ENCODE results near the gene FYTTD1.

DNA sequence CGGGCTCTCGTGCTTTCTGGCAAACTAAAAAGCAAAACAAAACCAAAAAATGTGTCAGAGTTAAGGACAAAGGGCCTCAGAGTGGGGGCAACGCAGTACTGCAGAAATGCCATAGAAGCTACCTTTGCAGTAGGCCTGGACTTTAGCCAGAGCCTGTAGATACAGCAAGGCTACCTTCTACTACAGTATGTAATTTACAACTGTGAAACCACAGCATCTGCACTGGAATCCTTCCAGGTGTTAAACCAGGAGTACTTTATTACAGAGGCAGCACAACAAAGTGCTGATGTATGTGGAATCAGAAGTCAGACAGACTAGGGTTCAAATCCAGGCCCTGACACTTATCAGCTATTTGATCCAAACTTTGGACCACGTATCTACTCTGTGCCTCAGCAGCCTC, 47.8 kb upstream of the FYTTD1 start:
- TF ChIP-seq, protein P1, sequence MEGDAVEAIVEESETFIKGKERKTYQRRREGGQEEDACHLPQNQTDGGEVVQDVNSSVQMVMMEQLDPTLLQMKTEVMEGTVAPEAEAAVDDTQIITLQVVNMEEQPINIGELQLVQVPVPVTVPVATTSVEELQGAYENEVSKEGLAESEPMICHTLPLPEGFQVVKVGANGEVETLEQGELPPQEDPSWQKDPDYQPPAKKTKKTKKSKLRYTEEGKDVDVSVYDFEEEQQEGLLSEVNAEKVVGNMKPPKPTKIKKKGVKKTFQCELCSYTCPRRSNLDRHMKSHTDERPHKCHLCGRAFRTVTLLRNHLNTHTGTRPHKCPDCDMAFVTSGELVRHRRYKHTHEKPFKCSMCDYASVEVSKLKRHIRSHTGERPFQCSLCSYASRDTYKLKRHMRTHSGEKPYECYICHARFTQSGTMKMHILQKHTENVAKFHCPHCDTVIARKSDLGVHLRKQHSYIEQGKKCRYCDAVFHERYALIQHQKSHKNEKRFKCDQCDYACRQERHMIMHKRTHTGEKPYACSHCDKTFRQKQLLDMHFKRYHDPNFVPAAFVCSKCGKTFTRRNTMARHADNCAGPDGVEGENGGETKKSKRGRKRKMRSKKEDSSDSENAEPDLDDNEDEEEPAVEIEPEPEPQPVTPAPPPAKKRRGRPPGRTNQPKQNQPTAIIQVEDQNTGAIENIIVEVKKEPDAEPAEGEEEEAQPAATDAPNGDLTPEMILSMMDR (conservative IDR thresholded peaks at IDR 0.05; ENCODE audit: low read length) = no peak
- TF ChIP-seq EZH2phosphoT487 (IDR thresholded peaks at IDR 0.05; ENCODE audit: borderline replicate concordance, low read depth, low read length) = no peak
